HUES64 (cell line): ENCODE measurements around the gene LMOD1.

ENCODE experiments used
- H3K27ac ChIP-seq: 2 replicates; pipeline ENCODE4 v1.7.0; 2013; ENCODE audit warnings: low read depth, low read length, inconsistent platforms
- H3K27me3 ChIP-seq: 2 replicates; pipeline ENCODE4 v1.6.1; 2013; ENCODE audit warnings: mild to moderate bottlenecking, low read length; ENCODE audit not compliant: insufficient read depth
- H3K36me3 ChIP-seq: 2 replicates; pipeline ENCODE4 v1.6.1; 2013; ENCODE audit warnings: mild to moderate bottlenecking, low read length; ENCODE audit not compliant: insufficient read depth
- H3K4me1 ChIP-seq: 2 replicates; pipeline ENCODE4 v1.6.1; 2013; ENCODE audit warnings: mild to moderate bottlenecking, low read length, moderate library complexity; ENCODE audit not compliant: insufficient read depth
- H3K4me3 ChIP-seq: 2 replicates; pipeline ENCODE4 v1.5.1; 2013; ENCODE audit warnings: mild to moderate bottlenecking, low read length, moderate library complexity
- H3K9ac ChIP-seq: 2 replicates; pipeline ENCODE4 v1.6.1; 2013; ENCODE audit warnings: mild to moderate bottlenecking, low read depth, low read length
- H3K9me3 ChIP-seq: 2 replicates; pipeline ENCODE4 v1.6.1; 2013; ENCODE audit warnings: low read depth, low read length; ENCODE audit not compliant: insufficient read depth
- WGBS: fragments of 150-250, 120-280 bp; methylation state at CpG from one replicate; pipeline ENCODE4 v1.1.7; 2013; ENCODE audit warnings: missing lambda C conversion rate; 5-methylcytosine and 5-hydroxymethylcytosine counted together

Gene LMOD1

DNA sequence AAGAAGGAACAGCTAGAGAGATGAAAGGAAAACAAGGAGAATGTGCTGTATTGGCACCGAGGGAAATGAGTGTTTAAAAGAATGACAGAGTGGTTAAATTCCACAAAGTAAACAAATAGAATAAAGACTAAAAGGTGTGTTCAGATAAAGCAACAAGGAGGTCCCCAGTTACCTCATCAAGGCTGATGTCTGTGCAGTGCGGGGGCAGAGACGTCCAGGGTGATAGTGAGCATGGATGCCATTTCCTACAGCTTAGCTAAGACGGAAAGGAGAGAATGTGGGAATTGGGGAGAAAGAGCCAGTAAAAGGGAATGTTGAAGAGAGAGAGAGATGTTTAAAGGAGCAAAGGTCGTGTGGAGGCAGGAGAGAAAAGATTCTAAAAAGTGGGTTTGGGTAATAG is 15.5 kb downstream of the LMOD1 start:
- no peaks in the 10 kb centered on the region for H3K4me1 ChIP-seq
- no peaks in the 10 kb centered on the region for H3K27me3 ChIP-seq
- WGBS = 88% methylated on average over 5 of the region's 5 CpGs
- no peaks in the 10 kb centered on the region for H3K9me3 ChIP-seq
- no peak overlapping the region for H3K27ac ChIP-seq
- H3K4me3 ChIP-seq = no peak overlapping the region
- H3K36me3 ChIP-seq = no peaks in the 10 kb centered on the region
- H3K9ac ChIP-seq = no peak overlapping the region

DNA sequence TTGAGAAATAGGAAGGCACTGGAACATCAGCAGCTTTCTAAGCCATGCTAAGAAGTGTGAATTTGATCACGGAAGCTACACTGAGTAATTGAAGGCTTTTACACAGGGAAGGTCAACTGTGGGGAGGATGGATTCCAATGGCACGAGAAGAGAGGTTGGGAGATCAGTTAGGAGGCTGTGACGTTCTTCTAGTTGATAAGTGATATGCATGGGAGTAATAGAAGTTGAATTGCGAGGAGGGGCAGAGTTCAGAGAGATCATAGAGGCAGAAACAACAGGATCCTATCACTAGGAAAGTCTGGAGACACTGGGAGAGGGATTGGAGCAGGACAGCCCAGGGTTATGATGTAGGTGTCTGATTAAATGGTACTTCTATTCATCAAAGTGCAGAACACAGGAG is 16.2 kb downstream of the LMOD1 start:
- H3K9ac ChIP-seq = no peak overlapping the region
- H3K9me3 ChIP-seq = no peaks in the 10 kb centered on the region
- no peaks in the 10 kb centered on the region for H3K4me1 ChIP-seq
- no peak overlapping the region for H3K4me3 ChIP-seq
- H3K27me3 ChIP-seq = no peaks in the 10 kb centered on the region
- WGBS = 85% methylated on average over 4 of the region's 4 CpGs
- no peaks in the 10 kb centered on the region for H3K36me3 ChIP-seq
- no peak overlapping the region for H3K27ac ChIP-seq

GRCh38 chr1:201928266-201928665 is 18.1 kb downstream of the LMOD1 start:
- WGBS = 97% methylated on average over 3 of the region's 3 CpGs
- Histone ChIP-seq H3K4me3 (no peak overlapping the region), H3K27me3 (no peaks in the 10 kb centered on the region), H3K27ac (no peak overlapping the region), H3K9me3 (no peaks in the 10 kb centered on the region), H3K36me3 (no peaks in the 10 kb centered on the region), H3K9ac (no peak overlapping the region), H3K4me1 (no peaks in the 10 kb centered on the region)

- WGBS = 90% methylated on average over 5 of the region's 5 CpGs
- H3K27me3 ChIP-seq = no peaks in the 10 kb centered on the region
- H3K27ac ChIP-seq = no peak overlapping the region
- no peak overlapping the region for H3K9ac ChIP-seq
- no peak overlapping the region for H3K4me3 ChIP-seq
- H3K4me1 ChIP-seq = no peaks in the 10 kb centered on the region
- no peaks in the 10 kb centered on the region for H3K9me3 ChIP-seq
- no peaks in the 10 kb centered on the region for H3K36me3 ChIP-seq
Observed at GRCh38 chr1:201925981-201926645, 20.2 kb downstream of the LMOD1 start.

- 89% methylated on average over 2 of the region's 2 CpGs for WGBS
- H3K27me3 ChIP-seq = no peaks in the 10 kb centered on the region
- no peak overlapping the region for H3K4me3 ChIP-seq
- no peak overlapping the region for H3K27ac ChIP-seq
- H3K4me1 ChIP-seq = no peaks in the 10 kb centered on the region
- no peaks in the 10 kb centered on the region for H3K36me3 ChIP-seq
- H3K9ac ChIP-seq = no peak overlapping the region
- H3K9me3 ChIP-seq = no peaks in the 10 kb centered on the region
Observed at GRCh38 chr1:201925301-201925567, 21.1 kb downstream of the LMOD1 start.

DNA sequence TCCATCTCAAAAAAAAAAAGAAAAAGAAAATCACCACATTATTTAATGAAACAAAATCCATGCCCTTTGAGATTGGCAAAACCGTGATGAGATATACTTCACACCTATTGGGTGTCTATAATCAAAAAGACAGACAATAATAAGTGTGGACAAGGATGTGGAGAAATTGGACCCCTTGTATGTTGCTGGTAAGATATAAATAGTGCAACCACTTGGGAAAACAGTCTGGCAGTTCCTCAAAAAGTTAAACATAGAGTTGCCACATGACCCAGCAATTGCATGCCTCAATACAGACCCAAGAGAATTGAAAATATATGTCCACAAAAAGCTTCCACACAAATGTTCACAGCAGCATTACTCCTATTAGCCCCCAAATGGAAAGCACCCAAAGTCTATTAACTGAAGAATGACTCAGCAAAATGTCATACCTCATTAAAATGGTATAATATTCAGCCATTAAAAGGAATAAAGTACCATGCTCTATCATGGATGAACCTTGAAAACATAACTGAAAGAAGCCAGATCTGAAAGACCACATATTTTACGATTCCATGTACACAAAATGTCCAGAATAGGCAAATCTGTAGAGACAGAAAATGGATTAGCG is 24.3 kb downstream of the LMOD1 start:
- no peak overlapping the region for H3K4me3 ChIP-seq

DNA sequence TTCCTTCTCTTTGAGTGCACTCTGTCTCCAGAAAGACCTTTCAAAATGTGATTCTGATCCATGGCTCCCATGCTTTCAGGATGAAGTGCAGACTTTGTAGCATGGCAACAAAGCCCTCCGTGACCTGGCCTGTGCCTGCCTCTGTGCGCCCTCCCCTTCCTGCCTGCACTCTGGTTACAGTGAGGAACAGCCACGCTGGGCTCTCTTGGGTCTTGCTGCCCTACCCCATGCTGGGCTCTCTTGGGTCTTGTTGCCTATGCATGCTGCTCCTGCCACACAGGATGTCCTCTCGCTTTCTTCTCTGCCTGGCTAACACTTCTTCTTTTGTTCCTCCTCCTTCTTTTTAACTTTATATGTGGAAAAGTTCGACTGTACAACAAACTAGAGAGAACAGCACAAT is 28.0 kb downstream of the LMOD1 start:
- 83% methylated on average over 5 of the region's 5 CpGs for WGBS
- Histone ChIP-seq H3K36me3 (no peaks in the 10 kb centered on the region), H3K27ac (no peak overlapping the region), H3K4me1 (no peaks in the 10 kb centered on the region), H3K4me3 (no peak overlapping the region), H3K9me3 (no peaks in the 10 kb centered on the region), H3K9ac (no peak overlapping the region), H3K27me3 (no peaks in the 10 kb centered on the region)

More for the DNA sequence above, 24.3 kb downstream of the LMOD1 start:
- no peak overlapping the region for H3K27ac ChIP-seq
- WGBS = 97% methylated on average over 2 of the region's 3 CpGs
- H3K9ac ChIP-seq = no peak overlapping the region
- no peaks in the 10 kb centered on the region for H3K27me3 ChIP-seq
- no peaks in the 10 kb centered on the region for H3K4me1 ChIP-seq
- H3K36me3 ChIP-seq = no peaks in the 10 kb centered on the region
- H3K9me3 ChIP-seq = no peaks in the 10 kb centered on the region

DNA sequence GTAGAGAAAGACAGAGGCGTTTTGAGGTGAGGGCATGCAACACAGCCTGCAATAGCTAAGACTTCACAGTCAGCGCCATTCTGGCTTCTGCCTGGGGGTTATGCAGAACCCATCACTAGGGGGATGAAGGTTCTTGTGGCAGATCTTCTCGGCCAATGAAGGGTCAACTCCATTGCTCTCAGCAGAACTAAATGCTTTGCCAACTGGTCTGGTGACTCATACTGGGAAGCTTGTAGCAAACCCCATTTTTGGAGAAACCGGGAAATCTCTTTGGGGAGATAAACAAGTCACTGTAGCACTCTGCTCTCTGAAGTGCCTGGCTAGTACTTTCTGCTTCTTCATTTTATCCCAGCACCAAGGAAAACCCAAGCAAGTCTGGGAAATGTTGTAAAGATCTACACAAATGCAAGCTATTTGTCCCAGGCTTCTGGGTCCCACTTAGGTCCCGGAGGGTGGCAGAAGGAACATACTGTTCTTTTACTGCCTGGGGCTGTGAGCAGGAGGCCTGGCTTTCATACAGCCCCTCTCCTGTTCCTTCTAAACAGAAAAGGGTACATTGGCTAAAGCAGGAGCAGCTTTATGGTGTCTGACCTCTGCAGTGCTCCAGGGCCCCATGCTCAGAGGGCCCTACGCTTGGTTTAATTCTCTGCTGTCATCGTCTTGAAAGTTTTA is 28.9 kb downstream of the LMOD1 start:
- no peaks in the 10 kb centered on the region for H3K27me3 ChIP-seq
- H3K4me3 ChIP-seq = no peak overlapping the region
- H3K9me3 ChIP-seq = no peaks in the 10 kb centered on the region
- H3K27ac ChIP-seq = no peak overlapping the region
- no peaks in the 10 kb centered on the region for H3K36me3 ChIP-seq
- no peaks in the 10 kb centered on the region for H3K4me1 ChIP-seq
- H3K9ac ChIP-seq = no peak overlapping the region
- WGBS = 90% methylated on average over 7 of the region's 7 CpGs

DNA sequence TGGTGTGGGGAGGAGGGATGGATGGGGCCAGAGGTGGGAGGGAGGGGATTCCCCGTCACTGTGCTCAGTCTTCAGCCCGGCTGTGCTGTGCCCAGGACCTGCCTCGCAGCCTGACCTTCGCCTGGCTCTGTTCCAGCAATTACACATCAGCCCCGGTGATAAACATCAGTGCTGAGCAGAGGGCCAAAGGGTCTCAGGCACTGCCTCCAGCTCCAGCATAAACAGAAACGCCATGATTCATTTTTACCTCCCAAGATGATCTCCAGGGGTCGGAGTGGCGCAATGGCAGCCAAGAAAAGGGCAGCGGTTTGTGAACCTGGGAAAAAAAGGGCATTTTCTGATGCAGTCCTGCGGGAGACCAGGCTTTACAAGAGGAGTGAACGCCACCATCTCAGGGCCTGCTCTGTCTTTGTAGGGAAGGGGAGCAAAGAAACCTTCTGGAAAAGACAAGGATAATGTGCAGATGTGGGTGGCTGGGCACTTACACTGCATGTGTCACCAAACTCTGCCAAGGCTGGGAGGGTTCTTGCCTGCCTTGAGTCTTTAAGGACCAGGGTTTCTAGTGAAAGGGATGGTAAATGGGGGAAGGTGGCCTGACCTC is 29.6 kb downstream of the LMOD1 start:
- no peak overlapping the region for H3K9ac ChIP-seq
- 88% methylated on average over 11 of the region's 11 CpGs for WGBS
- H3K4me1 ChIP-seq = peaks cover 2% of the 10 kb centered on the region; the same call in 1 of the 2 replicates
- no peaks in the 10 kb centered on the region for H3K9me3 ChIP-seq
- H3K27ac ChIP-seq = no peak overlapping the region
- H3K36me3 ChIP-seq = no peaks in the 10 kb centered on the region
- no peaks in the 10 kb centered on the region for H3K27me3 ChIP-seq
- H3K4me3 ChIP-seq = no peak overlapping the region

DNA sequence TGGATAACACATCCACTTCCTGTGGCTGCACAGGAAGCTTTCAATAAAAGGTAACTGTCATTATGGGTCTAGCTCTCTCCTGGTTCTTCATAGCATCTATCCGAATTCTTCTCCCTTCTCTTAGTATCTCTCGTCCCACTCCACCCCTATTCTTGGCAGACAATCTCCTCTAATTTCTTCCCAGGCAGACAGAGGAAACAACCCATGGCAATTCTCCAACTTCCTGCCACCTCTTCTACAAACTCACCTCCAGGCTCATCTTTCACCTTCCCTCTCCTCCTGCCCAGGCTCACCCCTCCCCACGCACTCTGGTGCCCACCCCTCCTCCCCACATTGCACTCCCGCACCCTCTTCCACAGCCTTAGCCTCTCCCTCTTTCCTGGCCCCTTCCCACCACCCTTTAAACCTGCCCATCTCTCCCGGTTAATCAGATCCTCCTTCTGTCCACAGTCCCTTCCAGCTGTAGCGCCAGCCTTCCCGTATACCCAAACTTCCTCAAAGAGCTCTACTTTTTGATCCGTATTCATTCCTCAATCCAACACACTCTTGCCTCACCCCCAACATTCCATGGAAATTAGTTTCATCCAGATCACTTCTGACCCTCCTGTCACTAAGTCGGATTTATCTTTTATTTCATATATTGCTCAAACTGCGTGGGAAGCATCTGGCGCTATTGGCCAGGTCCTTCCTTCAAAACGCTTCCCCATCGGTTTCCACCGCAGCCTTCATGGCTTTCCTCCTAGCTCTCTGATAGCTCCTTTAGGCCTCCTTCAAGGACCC is 31.7 kb downstream of the LMOD1 start:
- WGBS = 91% methylated on average over 13 of the region's 14 CpGs
- no peak overlapping the region for H3K27ac ChIP-seq

GRCh38 chr1:201912832-201913231 is 33.5 kb downstream of the LMOD1 start:
- Histone ChIP-seq H3K27me3 (no peaks in the 10 kb centered on the region), H3K36me3 (no peaks in the 10 kb centered on the region), H3K27ac (no peak overlapping the region), H3K4me1 (peaks cover 5% of the 10 kb centered on the region; the same call in 1 of the 2 replicates), H3K9me3 (no peaks in the 10 kb centered on the region), H3K4me3 (no peak overlapping the region), H3K9ac (no peak overlapping the region)
- 78% methylated on average over 4 of the region's 5 CpGs for WGBS

More for the DNA sequence above, 31.7 kb downstream of the LMOD1 start:
- Histone ChIP-seq H3K36me3 (no peaks in the 10 kb centered on the region), H3K9ac (no peak overlapping the region), H3K4me1 (peaks cover 5% of the 10 kb centered on the region; the same call in 1 of the 2 replicates), H3K4me3 (no peak overlapping the region), H3K27me3 (no peaks in the 10 kb centered on the region), H3K9me3 (no peaks in the 10 kb centered on the region)
